Astrocyte of the spinal cord (primary cell): ENCODE results near the gene ERLIN1.
"Not testable (repeated sequence)": the region's sequence is repeated elsewhere in the genome, so short reads cannot be mapped to it uniquely, and the experiment has no call there.

ENCODE experiments used
- DNase-seq: peaks from one replicate; pipeline ENCODE4 v3.0.0; 2011; ENCODE audit warnings: low read depth, low spot score
- H3K4me3 ChIP-seq: 2 replicates; pipeline ENCODE4 v1.5.1; 2011; ENCODE audit warnings: low read depth, mild to moderate bottlenecking, low read length, moderate library complexity
- in situ Hi-C: cut with HindIII; loops from 2 replicates; pipeline ENCODE4 v1.10.0; 2017; ENCODE audit warnings: low sequenced_read_pairs
- TF ChIP-seq, protein P1 (sequence below): IDR thresholded peaks from 2 replicates; pipeline ENCODE4 v1.5.1; 2012; ENCODE audit warnings: low read depth, mild to moderate bottlenecking, low read length, inconsistent platforms

Gene ERLIN1

DNA sequence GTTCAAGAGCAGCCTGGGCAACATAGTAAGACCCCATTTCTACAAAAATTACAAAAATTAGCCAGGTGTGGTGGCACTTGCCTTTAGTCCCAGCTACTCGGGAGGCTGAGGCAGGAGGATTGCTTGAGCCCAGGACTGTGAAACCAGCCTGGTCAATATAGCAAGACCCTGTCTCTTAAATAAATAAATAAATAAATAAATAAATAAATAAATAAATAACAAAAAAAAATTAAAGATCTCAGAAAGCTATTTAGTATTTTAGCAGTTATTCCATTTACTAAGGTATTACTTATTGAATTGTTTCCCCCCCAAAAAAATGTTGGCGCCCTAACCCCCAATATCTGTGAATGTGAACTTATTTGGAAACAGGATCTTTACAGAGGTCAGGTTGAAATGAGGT is 53.4 kb downstream of the ERLIN1 start:
- in situ Hi-C loops: no loop called here
- no peak for DNase-seq
- H3K4me3 ChIP-seq: no peak overlapping the region
- TF ChIP-seq, protein P1, sequence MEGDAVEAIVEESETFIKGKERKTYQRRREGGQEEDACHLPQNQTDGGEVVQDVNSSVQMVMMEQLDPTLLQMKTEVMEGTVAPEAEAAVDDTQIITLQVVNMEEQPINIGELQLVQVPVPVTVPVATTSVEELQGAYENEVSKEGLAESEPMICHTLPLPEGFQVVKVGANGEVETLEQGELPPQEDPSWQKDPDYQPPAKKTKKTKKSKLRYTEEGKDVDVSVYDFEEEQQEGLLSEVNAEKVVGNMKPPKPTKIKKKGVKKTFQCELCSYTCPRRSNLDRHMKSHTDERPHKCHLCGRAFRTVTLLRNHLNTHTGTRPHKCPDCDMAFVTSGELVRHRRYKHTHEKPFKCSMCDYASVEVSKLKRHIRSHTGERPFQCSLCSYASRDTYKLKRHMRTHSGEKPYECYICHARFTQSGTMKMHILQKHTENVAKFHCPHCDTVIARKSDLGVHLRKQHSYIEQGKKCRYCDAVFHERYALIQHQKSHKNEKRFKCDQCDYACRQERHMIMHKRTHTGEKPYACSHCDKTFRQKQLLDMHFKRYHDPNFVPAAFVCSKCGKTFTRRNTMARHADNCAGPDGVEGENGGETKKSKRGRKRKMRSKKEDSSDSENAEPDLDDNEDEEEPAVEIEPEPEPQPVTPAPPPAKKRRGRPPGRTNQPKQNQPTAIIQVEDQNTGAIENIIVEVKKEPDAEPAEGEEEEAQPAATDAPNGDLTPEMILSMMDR: no peak

DNA sequence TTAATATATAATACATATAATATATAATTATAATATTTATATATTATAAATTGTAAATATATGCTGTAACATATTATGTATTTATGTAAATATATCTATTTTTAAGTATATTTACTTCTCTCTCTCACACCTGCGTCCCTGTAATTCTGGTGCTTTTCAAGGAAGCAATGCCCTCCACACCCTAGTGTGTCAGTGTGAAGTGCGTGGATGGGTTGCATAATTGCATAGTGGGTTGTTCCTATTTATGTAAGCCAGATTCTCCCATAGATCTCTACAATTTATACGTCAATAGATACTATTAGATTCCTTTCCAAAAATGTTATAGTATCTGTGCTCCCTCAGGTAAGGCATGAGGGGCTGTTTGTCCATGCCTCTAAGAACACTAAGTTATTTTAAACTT is 54.3 kb downstream of the ERLIN1 start:
- TF ChIP-seq, protein P1: no peak
- in situ Hi-C loops: no loop called here
- no peak for DNase-seq

DNA sequence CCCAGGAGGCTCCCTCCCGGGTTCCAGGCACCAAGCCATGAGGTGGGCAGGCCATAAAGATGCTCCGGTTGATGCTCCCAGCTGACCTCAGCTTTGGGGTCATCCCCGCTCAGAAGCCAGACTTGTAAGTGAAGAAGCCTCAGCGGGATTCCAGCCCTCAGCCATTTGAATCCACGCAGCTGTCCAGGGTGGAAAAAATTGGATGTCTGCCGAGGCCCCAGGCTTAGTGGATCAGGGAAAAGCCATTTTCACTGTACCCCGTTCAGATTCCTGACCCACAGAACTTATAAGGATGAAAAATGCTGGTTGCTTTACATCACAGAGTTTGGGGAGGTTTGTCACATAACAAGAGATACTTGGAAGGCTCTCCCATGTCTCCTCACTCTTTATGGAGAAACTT is 55.0 kb downstream of the ERLIN1 start:
- in situ Hi-C loops: no loop called here
- DNase-seq: no peak
- no peak overlapping the region for H3K4me3 ChIP-seq
- TF ChIP-seq, protein P1: no peak

More for the DNA sequence above, 54.3 kb downstream of the ERLIN1 start:
- H3K4me3 ChIP-seq: no peak overlapping the region

DNA sequence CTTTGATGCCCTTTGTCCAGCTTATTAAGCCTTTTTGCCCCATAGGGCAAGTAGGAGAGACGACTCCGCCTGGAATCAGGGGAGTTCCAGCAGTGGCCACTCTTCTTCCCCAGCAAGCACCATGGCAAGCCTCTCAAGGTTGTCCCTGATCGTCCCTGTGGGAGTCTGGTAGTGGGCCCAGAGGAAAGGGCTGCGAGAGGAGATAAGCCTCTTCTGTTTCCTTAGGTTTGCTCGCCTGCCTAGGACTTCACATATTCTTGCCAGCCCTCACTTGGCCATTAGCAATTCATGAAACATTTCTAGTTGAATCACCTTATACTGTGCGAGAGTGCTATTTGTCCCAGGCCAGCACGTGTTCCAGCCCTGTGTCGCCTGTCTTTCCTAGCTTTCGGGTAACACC is 56.4 kb downstream of the ERLIN1 start:
- no peak for DNase-seq
- no peak overlapping the region for H3K4me3 ChIP-seq
- in situ Hi-C loops: no loop called here
- TF ChIP-seq, protein P1: no peak

DNA sequence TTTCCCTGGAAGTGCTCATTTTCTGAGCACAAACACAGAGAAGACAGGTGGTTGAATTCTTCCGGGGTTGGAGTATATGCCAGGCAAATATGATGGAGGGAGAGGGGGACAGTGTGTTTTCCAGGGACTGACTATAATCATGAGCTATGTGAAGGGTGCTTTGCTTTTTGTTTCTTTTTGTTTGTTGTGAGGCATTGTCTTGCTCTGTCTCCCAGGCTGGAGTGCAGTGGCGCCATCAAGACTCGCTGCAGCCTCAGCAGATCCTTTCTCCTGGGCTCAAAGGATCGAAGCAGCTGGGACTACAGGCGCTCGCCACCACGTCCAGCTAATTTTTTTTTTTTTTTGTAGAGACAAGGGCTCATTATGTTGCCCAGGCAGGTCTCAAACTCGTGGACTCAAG is 56.9 kb downstream of the ERLIN1 start:
- no peak overlapping the region for H3K4me3 ChIP-seq
- in situ Hi-C loops: no loop called here
- TF ChIP-seq, protein P1: no peak
- no peak for DNase-seq

DNA sequence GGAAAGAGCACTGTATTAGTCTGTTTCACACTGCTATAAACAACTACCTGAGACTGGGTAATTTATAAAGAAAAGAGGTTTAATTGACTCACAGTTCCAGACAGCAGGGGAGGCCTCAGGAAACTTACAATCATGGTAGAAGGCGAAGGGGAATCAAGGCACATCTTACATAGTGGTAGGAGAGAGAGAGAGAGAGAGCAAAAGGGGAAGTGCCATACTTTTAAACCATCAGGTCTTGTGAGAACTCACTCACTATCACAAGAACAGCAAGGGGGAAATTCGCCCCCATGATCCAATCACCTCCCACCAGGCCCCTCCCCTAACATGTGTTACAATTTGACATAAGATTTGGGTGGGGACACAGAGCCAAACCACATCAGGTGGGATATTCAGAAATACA is 60.5 kb downstream of the ERLIN1 start:
- H3K4me3 ChIP-seq, in situ Hi-C loops, DNase-seq: not testable (repeated sequence)

DNA sequence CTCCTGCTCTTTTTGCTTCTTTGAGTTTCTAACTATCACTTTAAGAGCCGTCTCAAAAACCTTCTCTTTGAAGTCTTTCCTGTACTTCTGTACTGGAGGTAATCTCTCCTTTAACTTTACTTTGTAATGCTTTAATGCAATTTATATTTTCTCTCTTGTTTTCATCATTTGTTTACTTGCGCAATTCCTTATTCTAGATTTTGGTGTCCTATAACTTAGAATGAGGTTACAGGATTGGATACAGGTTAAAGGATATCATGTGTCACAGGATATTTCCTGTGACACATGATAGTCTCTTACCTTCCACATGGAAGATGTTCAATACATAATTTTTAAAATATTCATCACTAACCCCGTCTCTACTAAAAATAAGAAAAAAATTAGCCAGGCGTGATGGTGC is 61.7 kb downstream of the ERLIN1 start:
- TF ChIP-seq, protein P1: no peak
- no peak for DNase-seq
- H3K4me3 ChIP-seq: no peak overlapping the region
- in situ Hi-C loops: no loop called here
